IPS-18a (cell line): ENCODE data around the gene RFC4.

Experiments
- H3K27ac ChIP-seq: one replicate; pipeline ENCODE4 v1.5.1; 2013; ENCODE audit warnings: low read length
- H3K27me3 ChIP-seq: one replicate; pipeline ENCODE4 v1.6.1; 2013; ENCODE audit warnings: mild to moderate bottlenecking, low read length; ENCODE audit not compliant: control insufficient read depth, insufficient read depth
- H3K36me3 ChIP-seq: one replicate; pipeline ENCODE4 v1.6.1; 2013; ENCODE audit warnings: low read depth, low read length; ENCODE audit not compliant: control insufficient read depth
- H3K4me1 ChIP-seq: one replicate; pipeline ENCODE4 v1.6.1; 2013; ENCODE audit warnings: low read depth, low read length; ENCODE audit not compliant: control insufficient read depth
- H3K4me3 ChIP-seq: one replicate; pipeline ENCODE4 v1.5.1; 2013; ENCODE audit warnings: low read length
- H3K9ac ChIP-seq: one replicate; pipeline ENCODE4 v1.6.1; 2013; ENCODE audit warnings: mild to moderate bottlenecking, low read length, moderate library complexity
- H3K9me3 ChIP-seq: one replicate; pipeline ENCODE4 v1.6.1; 2013; ENCODE audit warnings: low read depth, low read length; ENCODE audit not compliant: control insufficient read depth

Gene RFC4

GRCh38 chr3:186757686-186758220, 48.5 kb downstream of the RFC4 start:
- no peak overlapping the region for H3K9ac ChIP-seq
- no peaks in the 10 kb centered on the region for H3K27me3 ChIP-seq
- no peaks in the 10 kb centered on the region for H3K36me3 ChIP-seq
- H3K4me1 ChIP-seq: peaks cover 3% of the 10 kb centered on the region
- H3K9me3 ChIP-seq: no peaks in the 10 kb centered on the region
- H3K4me3 ChIP-seq: no peak overlapping the region
- no peak overlapping the region for H3K27ac ChIP-seq

- no peaks in the 10 kb centered on the region for H3K9me3 ChIP-seq
- H3K27me3 ChIP-seq: no peaks in the 10 kb centered on the region
- H3K27ac ChIP-seq: no peak overlapping the region
- H3K4me1 ChIP-seq: peaks cover 3% of the 10 kb centered on the region
- no peaks in the 10 kb centered on the region for H3K36me3 ChIP-seq
- no peak overlapping the region for H3K9ac ChIP-seq
- H3K4me3 ChIP-seq: no peak overlapping the region
These were observed 49.1 kb downstream of the RFC4 start for GRCh38 chr3:186757214-186757613.

- H3K36me3 ChIP-seq: no peaks in the 10 kb centered on the region
- H3K9ac ChIP-seq: no peak overlapping the region
- no peak overlapping the region for H3K27ac ChIP-seq
- H3K9me3 ChIP-seq: no peaks in the 10 kb centered on the region
- no peak overlapping the region for H3K4me3 ChIP-seq
- no peaks in the 10 kb centered on the region for H3K27me3 ChIP-seq
- peaks cover 3% of the 10 kb centered on the region for H3K4me1 ChIP-seq
These were observed 51.4 kb downstream of the RFC4 start for GRCh38 chr3:186754871-186755270.

GRCh38 chr3:186754006-186754405, 52.3 kb downstream of the RFC4 start:
- Histone ChIP-seq H3K4me3 (no peak overlapping the region), H3K36me3 (no peaks in the 10 kb centered on the region), H3K27ac (no peak overlapping the region), H3K9me3 (no peaks in the 10 kb centered on the region), H3K4me1 (peaks cover 3% of the 10 kb centered on the region), H3K9ac (no peak overlapping the region), H3K27me3 (no peaks in the 10 kb centered on the region)

- Histone ChIP-seq H3K27ac (no peak overlapping the region), H3K4me3 (no peak overlapping the region), H3K9me3 (no peaks in the 10 kb centered on the region), H3K27me3 (no peaks in the 10 kb centered on the region), H3K9ac (no peak overlapping the region), H3K36me3 (no peaks in the 10 kb centered on the region), H3K4me1 (peaks cover 3% of the 10 kb centered on the region)
These were observed 54.8 kb downstream of the RFC4 start for GRCh38 chr3:186751480-186751879.

GRCh38 chr3:186750316-186750715, 56.0 kb downstream of the RFC4 start:
- Histone ChIP-seq H3K36me3 (no peaks in the 10 kb centered on the region), H3K9ac (no peak overlapping the region), H3K27ac (no peak overlapping the region), H3K4me3 (no peak overlapping the region), H3K27me3 (no peaks in the 10 kb centered on the region), H3K9me3 (no peaks in the 10 kb centered on the region), H3K4me1 (peaks cover 3% of the 10 kb centered on the region)

- Histone ChIP-seq H3K9ac (no peak overlapping the region), H3K4me1 (no peaks in the 10 kb centered on the region), H3K27ac (no peak overlapping the region), H3K27me3 (no peaks in the 10 kb centered on the region), H3K4me3 (no peak overlapping the region), H3K36me3 (no peaks in the 10 kb centered on the region), H3K9me3 (no peaks in the 10 kb centered on the region)
These were observed 60.3 kb downstream of the RFC4 start for GRCh38 chr3:186746008-186746407.

- no peak overlapping the region for H3K27ac ChIP-seq
- no peak overlapping the region for H3K9ac ChIP-seq
- H3K36me3 ChIP-seq: no peaks in the 10 kb centered on the region
- peaks cover 9% of the 10 kb centered on the region for H3K4me1 ChIP-seq
- H3K4me3 ChIP-seq: no peak overlapping the region
- no peaks in the 10 kb centered on the region for H3K9me3 ChIP-seq
- H3K27me3 ChIP-seq: no peaks in the 10 kb centered on the region
These were observed 62.6 kb downstream of the RFC4 start for GRCh38 chr3:186743666-186744065.

- no peak overlapping the region for H3K4me3 ChIP-seq
- H3K36me3 ChIP-seq: no peaks in the 10 kb centered on the region
- H3K27me3 ChIP-seq: no peaks in the 10 kb centered on the region
- H3K4me1 ChIP-seq: peaks cover 9% of the 10 kb centered on the region
- H3K9ac ChIP-seq: no peak overlapping the region
- no peaks in the 10 kb centered on the region for H3K9me3 ChIP-seq
- H3K27ac ChIP-seq: no peak overlapping the region
These were observed 63.5 kb downstream of the RFC4 start for GRCh38 chr3:186742618-186743380.
